GM21576 (cell line): ENCODE data around the gene DCP1A.
"Not testable (repeated sequence)": the region's sequence is repeated elsewhere in the genome, so short reads cannot be mapped to it uniquely, and the experiment has no call there.

Experiments
- ATAC-seq: cut with Tn5 transposase; IDR thresholded peaks from one replicate; pipeline ENCODE4 v1.9.1; 2021; ENCODE audit warnings: mild to moderate bottlenecking, moderate library complexity; ENCODE audit not compliant: unreplicated experiment

The DCP1A gene

DNA sequence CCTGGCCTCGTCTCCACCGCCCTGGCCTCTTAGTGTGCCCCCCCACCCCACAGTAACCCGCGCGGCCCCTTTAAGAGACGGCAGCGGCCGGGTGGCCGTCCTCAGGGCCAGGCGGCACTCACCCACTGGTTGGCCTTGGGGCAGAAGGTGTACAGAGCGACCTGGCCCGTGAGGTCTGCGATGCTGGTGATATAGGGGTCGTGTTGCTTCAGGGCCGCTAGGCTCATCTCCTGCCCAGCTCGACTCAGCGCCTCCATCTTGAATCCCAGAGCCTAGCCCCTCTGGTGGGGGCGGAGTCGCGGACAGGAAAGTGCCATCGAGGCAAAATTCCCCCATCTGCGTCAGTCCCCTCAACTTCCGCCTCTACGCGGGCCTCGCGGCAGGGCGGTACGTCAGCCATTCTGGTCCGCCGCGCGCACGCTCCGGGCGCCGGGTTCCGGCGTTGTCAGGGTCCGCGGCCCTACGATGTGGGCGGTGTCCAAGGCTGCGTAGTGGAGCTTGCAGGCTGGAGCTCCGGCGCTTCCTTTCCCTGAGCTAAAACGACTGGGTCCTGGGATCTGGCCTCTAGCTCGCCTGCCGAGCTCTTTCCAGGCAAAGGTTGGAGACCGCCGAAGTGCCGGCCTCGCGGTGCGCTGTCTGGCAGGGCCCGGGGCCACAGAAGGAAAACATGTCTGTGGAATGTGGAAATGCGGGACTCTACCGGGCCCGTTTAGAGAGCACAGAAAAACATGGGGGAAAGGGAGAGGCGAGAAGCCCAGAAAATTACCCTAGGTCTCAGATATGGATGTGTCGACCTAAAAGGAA, at the start of gene DCP1A:
DCP1A (minus strand) TSS at position 283 of the 804 bp plus-strand sequence; CDS start at position 257, 26 bp downstream.
- peak; percentile 92 for ATAC-seq

DNA sequence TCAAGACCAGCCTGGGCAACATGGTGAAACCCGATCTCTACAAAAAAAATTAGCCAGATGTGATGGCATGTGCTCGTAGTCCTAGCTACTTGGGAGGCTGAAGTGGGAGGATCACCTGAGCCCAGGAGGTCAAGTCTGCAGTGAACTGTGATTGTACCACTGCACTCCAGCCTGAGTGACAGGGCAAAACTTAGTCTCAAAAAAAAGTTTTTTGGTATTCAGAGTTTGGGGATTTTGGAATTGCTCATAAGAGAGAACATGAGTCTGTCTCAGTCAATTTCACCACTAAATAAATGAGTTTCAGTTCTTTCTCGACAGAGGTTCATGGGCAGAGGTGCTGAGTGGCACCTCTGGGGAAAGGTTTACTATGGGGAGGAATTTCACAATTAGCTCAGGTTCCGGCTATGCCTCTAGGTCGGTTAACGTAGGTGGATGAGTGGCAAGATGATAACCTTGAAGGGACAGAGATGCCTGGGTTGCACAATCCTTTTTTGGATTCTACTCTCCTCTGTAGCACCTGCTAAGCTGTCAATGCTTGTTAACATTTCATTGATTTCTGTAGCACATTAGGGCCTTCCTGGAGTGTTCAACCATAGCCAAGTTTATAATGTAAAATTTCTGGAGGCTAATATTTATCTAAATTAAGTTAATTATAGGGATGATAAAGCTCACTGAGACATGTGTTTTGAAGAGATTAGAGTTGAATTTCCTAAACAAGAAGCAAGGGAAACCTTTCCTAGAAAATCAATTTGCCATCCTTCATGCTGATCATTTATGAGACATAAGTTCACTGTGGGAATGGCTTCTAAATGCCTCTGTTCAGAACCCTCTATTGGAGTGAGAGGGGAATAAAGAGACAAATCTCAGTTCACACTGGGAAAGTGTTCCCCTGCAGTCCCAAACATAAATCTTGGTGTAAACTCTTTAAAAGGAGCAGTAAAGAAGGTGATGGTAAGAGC, 37.4 kb upstream of the DCP1A start:
- no peak for ATAC-seq

DNA sequence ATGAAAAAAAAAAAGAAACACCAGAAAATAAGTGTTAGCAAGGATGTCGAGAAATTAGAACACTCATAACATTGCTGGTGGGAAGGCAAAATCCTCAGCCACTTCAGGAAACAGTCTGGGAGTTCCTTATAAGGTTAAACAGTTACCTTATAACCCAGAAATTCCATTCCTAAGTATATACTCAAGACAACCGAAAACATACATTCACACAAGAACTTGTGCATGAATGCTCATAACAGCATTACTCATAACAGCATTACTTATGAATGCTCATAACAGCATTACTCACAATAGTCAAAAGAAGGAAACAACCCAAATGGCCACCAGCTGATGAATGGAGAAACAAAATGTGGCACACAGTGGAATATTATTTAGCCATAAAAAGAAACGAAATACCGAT, 34.8 kb upstream of the DCP1A start:
- no peak for ATAC-seq

DNA sequence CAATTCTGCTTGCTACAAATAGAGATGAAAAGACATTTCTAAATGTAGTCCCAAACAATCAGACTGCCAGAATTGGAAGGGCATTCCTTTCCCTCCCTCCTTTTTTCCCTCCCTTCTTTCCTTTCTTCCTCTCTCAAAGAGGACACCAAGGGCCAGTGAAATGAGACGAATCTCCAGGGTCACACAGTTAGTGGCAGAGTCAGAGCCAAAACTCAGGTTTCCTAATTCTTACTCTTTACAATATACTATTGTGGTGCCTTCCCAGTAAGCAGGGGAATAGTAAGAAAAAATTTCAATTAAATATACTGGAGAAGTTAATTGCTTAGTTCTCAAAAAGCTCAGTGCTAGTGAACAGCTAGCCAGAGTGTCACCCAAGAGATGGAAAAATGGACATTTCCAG, 33.0 kb upstream of the DCP1A start:
- no peak for ATAC-seq

DNA sequence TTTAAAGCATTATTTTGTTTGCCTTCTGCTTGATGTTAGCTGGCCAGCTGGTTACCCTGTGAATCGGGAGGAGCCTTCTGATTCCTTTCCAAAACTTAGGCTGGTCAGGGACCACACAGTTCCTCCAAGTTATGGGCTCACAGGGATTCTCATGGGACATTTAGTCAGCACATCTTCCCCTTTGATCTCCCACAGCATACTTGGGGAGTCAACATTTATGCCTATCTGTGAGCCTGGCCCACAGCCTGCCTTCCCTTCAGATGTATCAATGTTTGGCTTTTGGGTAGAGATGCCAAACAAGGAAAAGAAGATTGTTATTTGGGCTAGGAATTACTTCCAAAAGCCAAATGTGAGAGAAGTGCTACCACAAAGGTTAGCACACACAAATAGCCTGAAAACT, 32.6 kb upstream of the DCP1A start:
- ATAC-seq, result no peak

DNA sequence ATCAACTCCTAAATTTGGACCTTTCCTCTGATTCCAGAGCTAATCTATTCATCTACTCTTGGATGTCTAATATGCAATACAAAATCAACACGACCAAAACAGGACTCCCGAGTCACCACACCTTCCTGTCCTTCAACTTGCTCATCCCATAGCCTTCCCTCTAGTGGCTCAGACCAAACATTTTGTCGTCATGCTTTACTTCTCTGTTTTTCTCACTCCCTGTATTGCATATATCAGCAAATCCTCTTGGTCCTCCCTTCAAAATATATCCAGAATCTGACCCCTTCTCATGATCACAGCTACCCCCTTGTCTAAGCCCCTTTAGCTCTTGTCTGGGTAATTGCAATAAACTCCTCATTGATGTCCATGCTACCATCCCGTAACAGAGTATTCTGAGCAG, 30.5 kb upstream of the DCP1A start:
- no peak for ATAC-seq

DNA sequence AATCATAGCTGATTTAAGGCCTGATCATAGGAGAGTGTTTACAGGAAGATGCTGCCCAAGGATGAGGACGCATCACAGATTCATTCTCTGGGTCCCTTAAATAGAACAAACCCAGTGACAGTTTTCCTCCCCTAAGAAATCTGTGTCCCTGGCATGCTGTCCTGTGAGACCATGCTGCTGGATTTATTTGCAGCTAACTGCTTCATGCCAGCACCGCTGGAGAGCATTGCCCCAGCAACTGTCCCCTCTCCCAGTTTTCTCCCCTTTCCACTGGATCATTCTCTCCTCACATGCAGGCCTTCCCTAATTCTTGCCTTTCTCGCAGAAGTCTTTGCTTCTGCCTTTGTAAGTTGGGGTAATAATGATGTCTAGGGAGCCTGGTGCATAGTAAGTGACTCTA, 29.3 kb upstream of the DCP1A start:
- ATAC-seq, result no peak

DNA sequence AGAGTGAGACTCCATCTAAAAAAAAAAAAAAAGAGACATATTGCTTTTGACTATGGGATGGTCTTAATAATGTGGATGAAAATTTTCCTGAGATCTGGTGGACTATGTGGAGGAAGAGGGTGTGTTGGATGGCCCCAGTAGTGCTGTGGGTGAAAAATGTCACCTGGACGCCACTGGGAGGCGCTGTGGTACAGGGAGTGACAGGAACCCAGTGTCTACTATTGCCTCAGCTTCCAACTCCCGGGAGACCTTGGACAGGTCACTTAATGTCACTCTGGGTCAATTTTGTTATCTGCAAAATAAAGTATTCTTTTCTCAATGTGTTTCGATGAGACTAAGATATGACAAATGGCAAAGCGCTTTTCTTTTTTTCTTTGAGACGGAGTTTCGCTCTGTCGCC, 27.7 kb upstream of the DCP1A start:
- ATAC-seq, result peak; percentile 63

DNA sequence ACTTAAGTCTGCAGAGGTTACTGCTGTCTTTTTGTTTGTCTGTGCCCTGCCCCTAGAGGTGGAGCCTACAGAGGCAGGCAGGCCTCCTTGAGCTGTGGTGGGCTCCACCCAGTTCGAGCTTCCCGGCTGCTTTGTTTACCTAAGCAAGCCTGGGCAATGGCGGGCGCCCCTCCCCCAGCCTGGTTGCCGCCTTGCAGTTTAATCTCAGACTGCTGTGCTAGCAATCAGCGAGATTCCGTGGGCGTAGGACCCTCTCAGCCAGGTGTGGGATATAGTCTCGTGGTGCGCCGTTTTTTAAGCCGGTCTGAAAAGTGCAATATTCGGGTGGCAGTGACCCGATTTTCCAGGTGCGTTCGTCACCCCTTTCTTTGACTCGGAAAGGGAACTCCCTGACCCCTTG, 23.4 kb upstream of the DCP1A start:
- not testable (repeated sequence) for ATAC-seq

DNA sequence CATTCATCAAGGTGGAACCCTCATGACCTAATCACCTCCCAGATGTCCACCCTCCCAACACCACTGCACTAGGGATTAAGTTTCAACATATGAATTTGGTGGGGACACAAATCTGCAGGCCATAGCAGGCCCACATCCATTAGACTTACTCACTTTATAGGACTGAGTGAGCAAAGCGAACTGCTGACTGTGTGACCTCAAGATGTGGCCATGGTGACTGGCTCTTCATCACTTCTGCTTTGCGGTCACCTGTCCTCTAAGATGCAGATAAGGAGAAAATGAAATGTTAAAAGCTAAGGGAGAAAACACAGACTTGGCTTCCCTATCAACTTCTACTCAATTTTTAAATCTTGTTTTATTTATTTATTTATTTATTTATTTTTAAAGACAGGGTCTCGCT, 14.5 kb upstream of the DCP1A start:
- ATAC-seq, result no peak

DNA sequence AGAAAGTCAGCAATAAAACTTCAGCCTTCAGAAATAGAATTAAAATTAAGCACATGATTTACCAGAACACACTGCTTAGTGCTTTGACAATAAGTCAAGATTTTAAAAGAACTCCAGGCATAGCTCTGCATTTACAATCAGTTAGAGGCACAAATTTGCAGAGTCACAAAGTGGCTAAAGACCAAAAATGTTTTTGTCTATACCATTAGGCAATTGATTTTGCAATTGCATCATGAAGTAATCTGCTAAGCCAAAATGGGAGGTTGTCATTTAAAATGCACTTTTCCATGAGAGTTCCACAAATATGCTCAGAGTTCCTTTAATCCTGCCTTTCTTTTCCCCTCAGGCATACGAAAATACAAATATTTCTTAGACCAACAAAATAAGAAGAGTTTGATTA, 10.1 kb upstream of the DCP1A start:
- ATAC-seq, result no peak

DNA sequence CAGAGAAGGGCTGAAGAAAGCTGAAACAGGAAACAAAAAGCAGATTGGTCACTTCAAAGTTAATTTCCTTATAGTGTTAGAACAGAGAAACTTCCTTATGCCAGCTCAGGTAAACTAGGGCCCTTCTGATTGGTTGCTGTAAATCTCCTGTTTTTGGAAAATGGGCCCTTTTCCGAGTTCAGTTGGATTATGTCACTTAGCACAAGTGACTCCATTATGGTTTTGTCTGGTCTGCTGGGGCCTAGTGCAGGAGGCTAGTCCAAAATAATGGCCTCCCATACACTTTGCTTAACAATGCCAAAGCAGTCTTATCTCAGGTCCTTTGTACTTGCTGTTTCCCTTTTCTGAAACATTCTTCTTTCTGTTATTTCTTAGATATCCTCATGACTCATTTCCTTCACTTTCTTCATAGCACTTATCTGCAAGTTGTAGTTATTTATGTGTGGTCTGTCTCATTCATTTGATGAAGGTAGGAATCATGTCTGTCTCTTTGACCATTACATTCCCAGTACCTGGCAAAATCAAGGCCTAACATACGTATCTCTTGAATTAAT, 7.7 kb upstream of the DCP1A start:
- ATAC-seq, result no peak

DNA sequence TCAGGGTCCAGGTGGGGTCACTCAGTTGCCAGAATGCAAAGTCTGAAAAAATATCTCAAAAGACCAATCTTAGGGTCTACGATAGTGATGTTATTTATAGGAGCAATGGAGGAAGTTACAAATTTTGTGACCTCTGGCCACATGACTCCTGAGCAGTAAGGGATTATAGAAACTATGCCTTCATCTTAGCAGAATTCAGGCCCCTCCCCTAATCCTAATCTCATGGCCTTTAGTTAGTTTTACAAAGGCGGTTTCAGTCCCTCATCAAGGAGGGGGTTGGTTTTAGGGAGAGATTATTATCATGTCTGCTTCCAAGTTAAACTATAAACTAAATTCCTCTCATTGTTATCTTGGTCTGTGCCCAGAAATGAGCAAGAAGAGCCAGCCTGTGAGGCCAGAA, 5.9 kb upstream of the DCP1A start:
- no peak for ATAC-seq

DNA sequence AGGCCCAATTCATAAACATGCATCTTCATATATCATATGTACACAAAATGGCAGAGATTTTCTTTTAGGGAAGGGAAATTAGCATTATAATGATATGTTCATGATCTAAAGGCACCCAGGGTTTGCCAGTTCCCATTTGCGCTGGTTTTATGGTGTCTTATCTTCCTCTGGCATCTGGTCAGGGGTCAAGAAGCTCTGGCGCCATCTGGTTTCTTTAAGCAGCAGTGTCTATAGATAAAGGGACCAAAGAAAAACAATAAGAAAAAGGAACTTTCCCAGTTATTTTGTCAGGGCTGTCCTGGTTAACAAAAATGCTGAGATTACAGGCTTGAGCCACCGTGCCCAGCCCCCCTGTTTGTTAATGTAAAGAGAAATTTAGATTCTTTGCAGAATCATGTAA, 3.3 kb upstream of the DCP1A start:
- ATAC-seq, result no peak

DNA sequence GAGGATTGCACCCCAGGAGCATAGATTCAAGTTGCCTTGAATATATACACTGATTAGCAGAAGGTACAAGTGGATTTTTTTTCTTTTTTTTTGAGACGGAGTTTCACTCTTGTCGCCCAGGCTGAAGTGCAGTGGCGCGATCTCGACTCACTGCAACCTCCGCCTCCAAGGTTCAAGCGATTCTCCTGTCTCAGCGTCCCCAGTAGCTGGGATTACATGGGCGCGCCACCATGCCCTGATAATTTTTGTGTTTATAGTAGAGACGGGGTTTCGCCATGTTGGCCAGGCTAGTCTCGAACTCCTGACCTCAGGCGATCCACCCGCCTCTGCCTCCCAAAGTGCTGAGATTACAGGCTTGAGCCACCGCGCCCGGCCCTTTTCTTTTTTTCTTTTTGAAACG, 775 bp upstream of the DCP1A start:
- not testable (repeated sequence) for ATAC-seq

DNA sequence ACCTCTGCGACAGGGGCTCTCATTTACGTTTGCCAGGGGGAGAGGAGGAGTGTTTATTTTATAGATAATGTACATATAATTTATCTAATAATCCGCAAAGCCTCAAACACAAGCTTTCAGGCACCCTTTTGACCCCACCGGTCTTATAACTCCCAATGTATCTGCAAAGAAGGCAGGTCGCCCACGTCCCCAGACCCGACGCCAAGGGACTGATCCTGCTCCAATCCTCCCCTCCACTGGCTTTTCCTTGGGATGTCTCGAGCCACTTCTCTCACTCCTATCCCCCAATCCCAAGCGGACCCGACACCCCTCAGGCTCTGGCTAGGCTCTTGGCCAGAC, 452 bp downstream of the DCP1A start:
- peak; percentile 2 for ATAC-seq

DNA sequence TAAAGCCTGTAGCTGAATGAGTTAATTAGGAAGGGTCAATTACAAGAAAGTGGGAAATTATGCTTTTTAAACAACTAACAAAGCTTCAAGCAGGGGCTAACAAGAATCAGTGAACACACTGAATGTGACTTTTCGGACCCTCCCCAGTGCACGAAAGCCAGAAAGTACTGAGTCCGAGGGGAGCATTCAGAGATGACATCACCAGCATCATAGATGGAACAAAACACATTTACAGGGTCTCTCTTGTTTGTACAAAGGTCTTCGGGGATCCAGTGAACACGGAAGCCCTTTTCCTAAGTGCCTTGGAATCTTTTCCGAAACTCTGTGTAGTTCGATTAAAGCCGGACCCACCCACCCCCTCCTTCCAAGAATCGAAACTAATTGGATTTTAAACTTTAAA, 829 bp downstream of the DCP1A start:
- ATAC-seq, result no peak

DNA sequence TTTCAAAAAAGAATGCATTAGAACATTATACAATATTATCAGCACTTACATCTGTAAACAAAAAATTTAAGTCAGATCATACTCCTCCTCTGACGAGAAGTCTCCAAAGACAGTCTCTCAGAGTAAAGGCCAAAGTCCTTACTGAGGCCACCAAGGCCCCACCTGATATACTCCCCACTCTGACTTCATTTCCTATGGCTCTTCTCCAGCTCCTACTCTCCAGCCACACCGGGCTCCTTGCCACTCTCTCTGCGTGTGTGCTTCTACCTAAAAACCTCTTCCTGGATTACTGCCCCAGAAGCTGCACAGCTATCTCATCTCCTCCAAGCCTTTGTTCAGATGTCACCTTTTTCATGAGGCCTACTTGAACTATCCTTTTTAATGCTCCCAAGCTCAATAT, 5.0 kb downstream of the DCP1A start:
- no peak for ATAC-seq

DNA sequence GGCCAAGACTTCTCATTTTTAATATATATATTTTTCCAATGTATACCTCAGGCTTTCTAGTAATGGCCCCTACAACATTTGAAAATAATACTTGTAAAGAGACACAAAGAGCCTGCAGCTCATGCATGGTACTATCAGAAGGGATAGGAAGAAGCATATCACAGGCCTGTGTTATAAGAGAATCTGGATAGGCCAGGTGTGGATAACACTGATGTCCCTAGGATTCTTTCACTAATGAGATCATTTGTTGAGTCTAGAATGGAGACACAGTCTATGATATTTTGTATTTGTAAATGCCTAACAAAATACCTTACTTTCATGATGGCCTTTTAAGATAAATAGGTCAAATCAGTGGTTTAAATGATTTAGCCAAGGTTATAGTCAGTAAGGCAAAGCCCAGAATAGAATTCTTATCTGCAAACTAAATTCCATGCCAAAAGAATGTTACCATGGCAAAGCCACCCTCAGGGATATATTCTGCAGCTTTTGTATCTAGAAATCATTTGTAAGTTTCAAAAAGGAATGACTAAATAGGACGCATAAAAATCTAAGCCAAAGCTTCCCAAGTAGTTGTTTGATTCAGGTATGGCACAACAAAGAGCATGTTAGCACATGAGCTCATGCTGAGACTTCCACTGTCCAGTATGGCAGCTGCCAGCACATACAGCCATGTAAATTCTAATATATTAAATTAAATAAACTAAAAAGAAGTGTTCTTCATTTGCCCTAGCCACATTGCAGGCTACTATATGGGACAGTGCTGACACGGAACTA, 10.0 kb downstream of the DCP1A start:
- no peak for ATAC-seq

DNA sequence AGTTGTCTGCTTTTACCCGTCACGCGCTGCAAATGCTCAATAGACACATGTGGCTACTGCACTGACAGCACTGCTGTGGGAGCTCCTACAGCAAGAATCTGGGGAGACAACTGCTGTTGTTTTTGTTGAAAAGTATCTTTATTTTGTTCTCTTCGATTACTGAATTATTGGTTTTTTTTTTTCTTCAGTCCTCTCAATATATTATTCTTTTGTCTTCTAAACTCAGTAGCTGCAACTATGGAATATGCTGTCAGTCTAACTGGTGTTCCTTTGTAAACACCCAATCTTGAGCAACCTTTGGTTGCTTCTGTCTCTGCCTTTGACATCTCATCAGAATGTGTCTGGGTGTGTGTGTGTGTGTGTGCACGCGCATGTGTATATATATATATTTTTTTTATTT, 12.6 kb downstream of the DCP1A start:
- no peak for ATAC-seq

DNA sequence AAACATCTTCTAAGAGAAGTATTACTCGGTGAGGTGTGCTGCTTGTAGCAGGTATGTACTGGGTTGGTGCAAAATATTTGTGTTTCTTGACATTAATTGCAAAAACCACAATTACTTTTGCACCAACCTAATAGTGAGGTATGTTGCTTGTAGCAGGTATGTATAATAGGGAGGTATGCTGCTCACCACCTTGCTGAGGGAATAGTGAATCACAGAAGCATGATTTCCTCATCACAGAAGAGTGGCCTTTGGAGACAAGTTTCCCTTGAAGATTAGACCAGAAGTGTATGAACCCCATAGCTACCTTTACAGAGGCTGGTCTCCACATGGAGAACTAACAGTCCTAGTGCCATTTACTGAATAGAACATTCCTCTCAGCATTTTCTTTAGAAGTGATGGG, 15.5 kb downstream of the DCP1A start:
- no peak for ATAC-seq
